Loucy (cell line): Measurements from ENCODE around the gene TSPEAR.

Source experiments
- H2AFZ ChIP-seq: fragments of 200-600 bp; sonication (generic); 2 replicates; pipeline ENCODE4 v1.6.0; 2016; ENCODE audit warnings: antibody characterized with exemption, mild to moderate bottlenecking, low read length, moderate library complexity
- H3F3A ChIP-seq: fragments of 200-600 bp; 2 replicates; pipeline ENCODE4 v1.6.0; 2016; ENCODE audit warnings: antibody characterized with exemption, low read depth, mild to moderate bottlenecking
- H3K27me3 ChIP-seq: fragments of 200-600 bp; sonication (generic); 2 replicates; pipeline ENCODE4 v1.6.1; 2014; ENCODE audit warnings: low read length, mild to moderate bottlenecking; ENCODE audit not compliant: insufficient read depth, poor library complexity, severe bottlenecking
- H3K36me3 ChIP-seq: fragments of 200-600 bp; sonication (generic); 2 replicates; pipeline ENCODE4 v1.6.1; 2016; ENCODE audit warnings: low read length; ENCODE audit not compliant: insufficient read depth
- H3K4me1 ChIP-seq: fragments of 200-600 bp; sonication (generic); 2 replicates; pipeline ENCODE4 v1.5.1; 2014; ENCODE audit warnings: low read length, mild to moderate bottlenecking; ENCODE audit not compliant: insufficient read depth, poor library complexity, severe bottlenecking
- H3K4me2 ChIP-seq: fragments of 200-600 bp; sonication (generic); 2 replicates; pipeline ENCODE4 v1.6.0; 2014; ENCODE audit warnings: antibody characterized with exemption, low read length, low read depth, mild to moderate bottlenecking; ENCODE audit not compliant: poor library complexity, severe bottlenecking
- H3K4me3 ChIP-seq: fragments of 200-600 bp; sonication (generic); 2 replicates; pipeline ENCODE4 v1.5.1; 2014; ENCODE audit warnings: low read length, mild to moderate bottlenecking, mixed read lengths; ENCODE audit not compliant: poor library complexity, severe bottlenecking
- H3K79me2 ChIP-seq: fragments of 200-600 bp; sonication (generic); 2 replicates; pipeline ENCODE4 v1.6.1; 2014; ENCODE audit warnings: low read length; ENCODE audit not compliant: insufficient read depth
- H3K9ac ChIP-seq: fragments of 200-600 bp; sonication (generic); 2 replicates; pipeline ENCODE4 v1.6.0; 2014; ENCODE audit warnings: mild to moderate bottlenecking, low read depth, low read length, moderate library complexity; ENCODE audit not compliant: poor library complexity, severe bottlenecking
- H3K9me2 ChIP-seq: fragments of 200-600 bp; sonication (generic); replicated peaks from 2 replicates; pipeline ENCODE4 v1.6.1; 2016; ENCODE audit warnings: low read depth, low read length, mixed read lengths
- H3K9me3 ChIP-seq: fragments of 200-600 bp; sonication (generic); 2 replicates; pipeline ENCODE4 v1.6.1; 2014; ENCODE audit warnings: mild to moderate bottlenecking, antibody characterized with exemption, low read length, low read depth; ENCODE audit not compliant: insufficient read depth
- H4K20me1 ChIP-seq: fragments of 200-600 bp; sonication (generic); 2 replicates; pipeline ENCODE4 v1.6.0; 2014; ENCODE audit warnings: antibody characterized with exemption, low read length, mild to moderate bottlenecking; ENCODE audit not compliant: insufficient read depth, poor library complexity, severe bottlenecking
- CTCF ChIP-seq: fragments of 200-600 bp; sonication (generic); conservative IDR thresholded peaks from 2 replicates; pipeline ENCODE4 v1.5.1; 2014; ENCODE audit warnings: mild to moderate bottlenecking, antibody characterized with exemption, low read length
- EZH2phosphoT487 ChIP-seq: fragments of 200-600 bp; IDR thresholded peaks from 2 replicates; pipeline ENCODE4 v1.6.1; 2018; ENCODE audit warnings: antibody characterized with exemption, mild to moderate bottlenecking, moderate library complexity, borderline replicate concordance

TSPEAR gene

GRCh38 chr21:44752671-44753235 is 41.4 kb upstream of the TSPEAR start:
- Histone ChIP-seq H3K27me3 (no peaks in the 10 kb centered on the region), H3K9me2 (no peaks in the 10 kb centered on the region), H3K4me3 (no peak overlapping the region), H2AFZ (no peak overlapping the region), H3K9me3 (no peaks in the 10 kb centered on the region), H3K36me3 (no peaks in the 10 kb centered on the region), H3F3A (no peaks in the 10 kb centered on the region), H3K9ac (no peak overlapping the region), H3K4me2 (no peak overlapping the region), H3K4me1 (no peaks in the 10 kb centered on the region), H4K20me1 (no peaks in the 10 kb centered on the region), H3K79me2 (no peaks in the 10 kb centered on the region)
- TF ChIP-seq CTCF (peak; percentile 24; the same call in 1 of the 2 replicates), EZH2phosphoT487 (no peak)

- Histone ChIP-seq H3K9me2 (no peaks in the 10 kb centered on the region), H3K4me1 (no peaks in the 10 kb centered on the region), H3K9me3 (no peaks in the 10 kb centered on the region), H3K9ac (no peak overlapping the region), H2AFZ (no peak overlapping the region), H3K36me3 (no peaks in the 10 kb centered on the region), H4K20me1 (no peaks in the 10 kb centered on the region), H3K79me2 (no peaks in the 10 kb centered on the region), H3K4me2 (no peak overlapping the region), H3F3A (no peaks in the 10 kb centered on the region), H3K27me3 (no peaks in the 10 kb centered on the region), H3K4me3 (no peak overlapping the region)
- no peak for TF ChIP-seq EZH2phosphoT487
- no peak for TF ChIP-seq CTCF
Measured at GRCh38 chr21:44751799-44752636, 40.6 kb upstream of the TSPEAR start.

- no peaks in the 10 kb centered on the region for H3K9me2 ChIP-seq
- H3K27me3 ChIP-seq, result no peaks in the 10 kb centered on the region
- no peak overlapping the region for H3K4me3 ChIP-seq
- no peak overlapping the region for H3K9ac ChIP-seq
- no peak overlapping the region for H3K4me2 ChIP-seq
- H3K36me3 ChIP-seq, result no peaks in the 10 kb centered on the region
- H3K4me1 ChIP-seq, result no peaks in the 10 kb centered on the region
- H3F3A ChIP-seq, result no peaks in the 10 kb centered on the region
- H3K9me3 ChIP-seq, result no peaks in the 10 kb centered on the region
- no peaks in the 10 kb centered on the region for H3K79me2 ChIP-seq
- no peak for TF ChIP-seq EZH2phosphoT487
- TF ChIP-seq CTCF, result no peak
- H2AFZ ChIP-seq, result no peak overlapping the region
- no peaks in the 10 kb centered on the region for H4K20me1 ChIP-seq
Measured at GRCh38 chr21:44751186-44751798, 39.9 kb upstream of the TSPEAR start.
